GM18505 (cell line): ENCODE results near the gene RAB3C.

Source experiments
- ATAC-seq: cut with Tn5 transposase; IDR thresholded peaks from one replicate; pipeline ENCODE4 v1.9.1; 2021; ENCODE audit not compliant: unreplicated experiment
- POLR2A ChIP-seq: IDR thresholded peaks from 4 replicates; pipeline ENCODE4 v1.6.1; 2011; ENCODE audit warnings: borderline replicate concordance; ENCODE audit not compliant: insufficient read depth, insufficient read length; ENCODE audit errors: extremely low read depth

RAB3C gene

DNA sequence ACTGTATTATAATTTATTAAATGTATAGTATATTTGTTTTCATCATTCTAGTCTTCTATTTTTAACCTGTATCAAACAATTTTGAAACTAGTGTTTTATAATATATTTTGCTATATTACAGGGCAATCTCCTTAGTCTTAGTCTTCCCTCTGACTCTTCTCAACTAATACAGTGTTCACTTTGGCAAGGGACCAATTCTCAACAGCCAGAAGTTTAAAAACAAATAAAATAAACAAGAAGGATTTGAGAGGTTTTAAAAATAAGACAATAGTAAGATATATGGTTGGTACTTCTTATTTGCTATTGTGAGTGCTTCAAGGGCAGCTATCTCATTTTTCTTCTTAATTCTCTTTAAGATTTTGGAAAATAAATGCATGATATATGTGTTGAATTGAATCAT lies 167.2 kb downstream of the RAB3C start:
- TF ChIP-seq POLR2A: no peak
- ATAC-seq: no peak

DNA sequence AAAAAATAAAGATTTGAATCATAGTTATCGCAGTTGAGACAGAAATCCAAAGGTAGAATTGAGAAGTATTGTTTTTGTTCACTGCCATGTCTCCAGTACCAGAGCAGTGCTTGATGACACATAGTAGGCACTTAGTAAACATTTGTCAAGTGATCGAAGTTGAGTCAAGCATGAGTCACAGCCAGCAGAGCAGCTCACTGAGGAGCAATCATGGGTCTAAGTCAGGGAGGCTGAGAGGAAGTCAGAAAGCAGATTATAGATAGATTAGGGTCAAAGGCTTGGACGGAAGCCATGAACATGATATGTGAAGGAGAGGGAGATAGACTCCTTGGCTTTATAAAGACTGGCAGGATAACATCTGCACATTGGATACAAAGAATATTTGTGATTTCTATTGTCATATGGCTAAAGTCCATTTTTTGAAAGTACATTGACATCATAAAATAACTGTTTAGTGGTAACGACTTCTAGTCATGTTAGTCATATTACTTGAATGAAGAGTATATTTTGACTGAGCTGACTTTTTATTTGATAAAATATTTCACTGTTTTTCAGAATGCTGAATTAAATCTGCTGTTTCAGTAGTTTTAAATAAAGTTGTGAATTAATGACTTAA lies 168.5 kb downstream of the RAB3C start:
- no peak for TF ChIP-seq POLR2A
- ATAC-seq: no peak

DNA sequence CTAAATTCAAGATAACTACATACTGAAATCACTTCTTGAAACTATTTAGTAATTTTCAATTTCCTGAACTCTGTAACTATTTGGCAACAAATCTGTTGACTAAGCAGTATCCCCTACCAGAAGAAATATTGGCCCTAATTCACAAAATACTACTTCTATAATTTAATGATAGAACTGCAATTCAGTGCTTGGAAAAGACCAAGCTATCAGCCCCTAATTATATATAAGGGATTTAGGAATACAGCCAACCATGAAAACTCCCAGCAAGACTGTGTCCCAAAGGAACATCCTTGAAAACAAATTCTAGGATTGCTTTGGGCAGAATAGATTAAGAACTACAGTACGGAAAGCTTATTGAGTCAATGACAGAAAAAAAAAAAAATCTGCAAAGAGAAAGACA lies 169.2 kb downstream of the RAB3C start:
- ATAC-seq: no peak
- TF ChIP-seq POLR2A: no peak

DNA sequence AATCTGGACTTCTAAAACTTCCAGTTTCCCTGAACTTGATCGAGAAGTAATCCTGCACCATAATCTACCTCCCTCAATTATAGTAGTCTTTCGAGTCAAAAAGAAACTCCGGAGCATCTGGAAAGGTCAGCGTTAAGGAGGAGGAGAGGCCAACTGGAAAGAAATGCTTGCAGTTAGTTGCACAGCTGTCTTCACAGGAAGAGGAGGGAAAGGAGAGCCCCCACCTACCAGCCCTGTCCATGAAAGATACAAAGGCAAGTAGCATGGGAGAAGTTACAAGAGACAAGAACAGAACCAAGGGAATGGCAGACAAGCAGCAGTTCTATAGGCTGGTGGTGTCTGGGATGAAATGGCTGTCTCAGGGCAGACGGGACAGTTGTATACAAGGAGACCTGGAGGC lies 170.6 kb downstream of the RAB3C start:
- no peak for ATAC-seq
- no peak for TF ChIP-seq POLR2A

DNA sequence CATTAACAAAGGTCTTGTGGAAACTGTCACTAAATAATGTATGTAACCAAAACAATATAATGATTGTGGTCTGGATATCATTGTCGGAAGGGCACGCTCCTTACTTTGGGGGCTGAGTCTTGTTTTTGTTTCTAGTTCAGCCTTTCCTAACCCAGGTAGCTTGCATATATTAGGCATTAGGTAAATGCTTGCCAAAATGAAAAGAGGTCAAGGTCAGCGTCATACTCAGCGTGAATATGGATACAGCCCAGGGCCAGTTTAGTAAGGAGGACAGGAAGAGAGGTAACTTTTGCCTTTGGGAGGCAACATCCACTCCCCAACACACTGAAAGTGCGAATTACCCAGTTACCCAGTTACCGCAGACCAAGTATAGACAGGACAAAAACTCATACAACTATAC lies 171.4 kb downstream of the RAB3C start:
- ATAC-seq: no peak
- TF ChIP-seq POLR2A: no peak

DNA sequence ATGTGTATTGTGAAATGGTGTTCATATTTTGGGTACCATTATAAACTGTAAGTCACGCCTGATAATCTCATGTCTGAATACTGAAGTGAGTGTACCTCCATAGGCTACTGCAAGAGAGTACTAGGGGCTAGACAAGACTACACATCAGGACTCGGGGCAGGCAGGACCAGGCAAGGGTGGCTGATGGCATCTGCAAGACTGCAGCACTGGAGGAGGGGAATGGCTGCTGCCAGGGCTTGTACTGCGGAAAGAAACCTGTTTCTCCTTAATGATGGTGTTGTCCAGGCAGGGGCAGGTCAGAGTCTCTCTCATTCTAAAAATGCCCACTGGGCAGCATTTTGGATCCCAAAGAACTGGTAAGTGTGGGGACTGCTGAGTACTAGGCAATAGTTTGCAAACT lies 172.5 kb downstream of the RAB3C start:
- TF ChIP-seq POLR2A: no peak
- ATAC-seq: no peak

DNA sequence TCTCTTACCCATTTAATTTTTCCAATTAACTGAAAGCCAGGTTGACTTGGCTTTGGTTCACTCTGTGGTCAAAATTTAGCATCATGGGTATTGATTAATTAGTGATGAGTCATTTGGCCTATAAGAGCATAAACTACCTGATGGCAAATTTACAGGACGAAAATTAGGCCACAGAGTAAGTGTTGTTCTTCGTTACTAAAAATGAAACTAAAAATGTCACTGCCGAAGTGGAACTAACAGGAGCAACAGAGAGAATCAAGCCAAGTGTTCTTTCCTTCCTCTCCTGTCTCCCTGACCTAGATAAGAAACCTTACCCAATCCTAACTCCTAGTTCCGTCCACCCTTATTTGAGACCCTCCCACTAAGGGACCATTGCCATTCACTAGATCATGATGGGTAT lies 176.9 kb downstream of the RAB3C start:
- no peak for TF ChIP-seq POLR2A
- peak; percentile 94 for ATAC-seq

DNA sequence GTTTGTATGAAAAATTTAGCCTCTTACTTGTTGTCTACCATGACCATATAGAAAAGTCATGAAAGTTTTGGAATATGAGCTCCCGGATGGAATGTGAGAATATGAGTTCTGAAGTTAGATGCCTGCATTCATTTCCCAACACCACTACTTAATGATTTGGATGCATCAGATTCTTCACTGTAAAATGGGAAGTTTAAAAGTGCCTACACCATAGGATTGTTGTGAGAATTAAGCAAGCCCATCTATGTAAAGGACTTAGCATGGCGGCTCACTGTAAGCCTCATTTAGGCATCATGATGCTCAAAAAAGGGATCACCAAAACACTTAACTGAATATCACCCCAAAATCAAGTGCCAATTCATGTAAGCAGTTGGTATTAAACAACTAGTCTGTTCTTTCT lies 177.3 kb downstream of the RAB3C start:
- ATAC-seq: no peak
- no peak for TF ChIP-seq POLR2A

DNA sequence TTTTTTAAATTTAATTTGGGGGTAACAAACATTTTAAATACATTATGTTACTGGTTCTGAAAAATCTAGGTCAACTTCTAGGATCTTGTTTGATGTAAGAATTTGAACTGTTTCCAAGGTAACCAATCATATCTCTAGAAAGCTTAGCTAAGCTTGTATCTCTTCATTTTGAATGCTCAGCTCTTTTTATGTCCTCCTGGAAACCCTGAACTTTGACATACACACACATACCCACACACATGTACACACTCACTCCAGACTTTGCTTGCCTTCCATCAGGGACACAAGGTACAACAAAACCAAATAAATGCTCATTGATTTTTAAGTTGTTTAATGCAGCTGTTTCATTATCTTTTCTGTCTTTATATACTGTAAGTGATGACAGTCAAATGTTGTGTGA lies 178.5 kb downstream of the RAB3C start:
- no peak for ATAC-seq
- no peak for TF ChIP-seq POLR2A

DNA sequence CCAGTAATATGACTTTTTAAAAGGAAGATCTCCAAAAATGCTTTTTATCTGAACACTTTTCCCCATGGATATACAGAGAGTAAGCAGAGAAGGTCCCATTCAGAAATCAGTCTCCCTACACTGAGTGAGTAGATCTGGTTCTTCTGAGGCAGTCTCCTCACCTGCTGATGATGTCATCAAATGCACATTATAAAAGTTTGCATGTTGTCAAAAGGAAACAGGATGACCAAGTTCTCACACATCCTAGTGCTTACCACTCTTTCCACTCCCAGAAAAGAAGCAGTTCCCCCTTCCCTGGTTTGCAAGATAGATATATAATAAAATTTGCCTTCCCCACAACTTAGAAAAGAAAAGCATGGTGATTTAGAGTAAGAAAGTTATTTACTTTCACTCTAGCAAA lies 180.5 kb downstream of the RAB3C start:
- ATAC-seq: no peak
- no peak for TF ChIP-seq POLR2A

DNA sequence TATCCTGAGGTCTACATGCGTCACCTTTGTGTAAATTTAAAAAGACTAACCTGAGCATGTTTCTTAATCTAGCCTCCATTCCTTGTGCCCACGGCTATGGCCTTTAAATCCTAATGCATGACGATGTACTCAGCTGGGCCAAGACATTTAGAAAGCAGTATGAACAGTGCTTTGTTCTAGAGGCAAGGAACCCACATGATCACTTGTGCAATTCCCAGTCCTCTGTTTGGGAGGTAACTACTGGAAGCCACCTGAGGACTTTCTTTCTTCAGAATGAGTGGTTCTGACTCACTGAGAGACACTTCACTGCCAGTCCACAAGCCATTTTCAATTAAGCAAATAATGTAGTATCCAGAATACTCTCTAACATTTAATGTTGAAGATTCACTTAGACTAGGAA lies 181.3 kb downstream of the RAB3C start:
- TF ChIP-seq POLR2A: no peak
- ATAC-seq: no peak

DNA sequence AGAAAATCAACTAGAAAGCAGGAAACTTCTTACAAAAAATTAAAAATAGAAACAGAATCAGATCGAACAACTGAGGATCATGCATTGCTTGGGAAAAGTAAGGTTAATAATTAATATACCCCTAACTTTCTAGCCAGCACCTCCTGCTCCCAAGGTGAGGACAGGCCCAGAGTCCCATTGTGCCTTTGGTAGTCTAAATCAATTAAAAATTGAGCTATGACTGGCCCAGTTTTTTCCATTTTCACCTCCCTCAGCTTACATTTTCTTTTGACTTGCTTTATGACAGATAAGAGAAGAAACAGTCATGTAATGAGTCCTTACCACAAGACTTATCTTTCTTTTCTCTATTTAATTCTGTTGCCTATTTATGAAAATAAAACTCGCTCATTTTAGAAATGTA lies 182.2 kb downstream of the RAB3C start:
- no peak for ATAC-seq
- TF ChIP-seq POLR2A: no peak

DNA sequence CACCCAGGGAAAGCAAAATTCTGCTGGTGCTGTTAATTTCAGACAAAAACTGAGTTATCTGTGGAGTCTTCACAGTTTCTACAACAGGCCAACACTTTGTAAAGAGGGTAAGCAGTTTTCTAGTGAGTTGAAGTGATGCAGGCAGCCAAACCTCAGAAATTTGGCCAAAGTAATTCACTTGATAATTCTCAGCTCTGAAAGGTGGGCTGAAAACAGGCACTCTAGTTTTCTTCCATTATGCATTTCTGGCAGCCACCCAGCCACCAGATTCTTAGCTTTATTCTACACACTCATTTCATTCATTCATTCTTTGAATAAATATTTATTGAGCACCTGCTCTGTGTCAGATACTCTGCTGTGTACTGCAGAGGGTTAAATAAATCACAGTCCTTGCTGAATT lies 184.2 kb downstream of the RAB3C start:
- no peak for ATAC-seq
- TF ChIP-seq POLR2A: no peak

DNA sequence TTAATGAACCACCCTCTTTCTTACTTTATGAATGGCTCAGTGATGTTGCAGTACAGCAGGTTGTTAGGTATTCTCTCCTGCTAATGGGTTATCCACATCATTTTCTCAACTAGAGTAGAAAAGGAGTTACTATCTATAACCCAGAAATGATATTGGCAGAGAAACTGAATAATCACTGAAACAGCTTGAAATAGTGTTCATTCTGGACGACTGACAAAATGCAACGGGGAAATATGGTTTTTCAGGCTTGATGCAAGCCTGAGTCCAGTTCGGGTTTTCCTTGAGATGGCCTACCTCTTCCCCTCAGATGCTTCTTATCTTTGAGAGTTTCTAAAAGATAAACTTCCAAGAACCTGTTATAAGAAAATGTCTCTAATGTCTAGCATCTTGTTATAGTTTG lies 187.3 kb downstream of the RAB3C start:
- TF ChIP-seq POLR2A: no peak
- no peak for ATAC-seq

DNA sequence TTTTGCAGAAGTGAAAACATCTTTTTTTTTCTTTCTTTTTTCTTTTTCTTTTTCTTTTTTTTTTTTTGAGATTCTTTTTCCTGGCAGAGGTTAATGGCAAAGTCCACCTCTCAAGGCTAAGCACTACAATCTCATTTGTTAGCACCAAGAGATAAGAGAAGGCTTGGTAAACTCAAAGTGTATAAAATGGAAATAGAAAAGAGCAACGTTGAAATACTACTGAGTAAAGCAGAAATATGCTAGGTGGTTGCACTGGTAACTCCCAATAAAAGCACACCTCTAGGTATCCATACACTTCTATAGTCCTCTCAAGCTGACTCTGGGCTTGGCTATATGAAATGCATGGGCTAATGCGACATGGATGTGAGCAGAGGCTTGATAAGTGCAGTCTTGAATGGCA lies 188.9 kb downstream of the RAB3C start:
- TF ChIP-seq POLR2A: no peak
- no peak for ATAC-seq
